Choroid plexus epithelial cell (primary cell): Measurements from ENCODE around the gene CYTL1.
"Not testable (repeated sequence)": the region's sequence is repeated elsewhere in the genome, so short reads cannot be mapped to it uniquely, and the experiment has no call there.

Experiments
- DNase-seq: peaks from one replicate; pipeline ENCODE4 v3.0.0-alpha.2; 2010; ENCODE audit warnings: low read depth
- H3K4me3 ChIP-seq: 2 replicates; pipeline ENCODE4 v1.5.1; 2011; ENCODE audit warnings: low read depth, mild to moderate bottlenecking, control low read depth, low read length, moderate library complexity
- TF ChIP-seq, protein P1 (sequence below): conservative IDR thresholded peaks from 2 replicates; pipeline ENCODE4 v1.5.1; 2011; ENCODE audit warnings: low read depth, mild to moderate bottlenecking, control low read depth, inconsistent platforms, low read length, moderate library complexity

The CYTL1 gene, protein sequence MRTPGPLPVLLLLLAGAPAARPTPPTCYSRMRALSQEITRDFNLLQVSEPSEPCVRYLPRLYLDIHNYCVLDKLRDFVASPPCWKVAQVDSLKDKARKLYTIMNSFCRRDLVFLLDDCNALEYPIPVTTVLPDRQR

DNA sequence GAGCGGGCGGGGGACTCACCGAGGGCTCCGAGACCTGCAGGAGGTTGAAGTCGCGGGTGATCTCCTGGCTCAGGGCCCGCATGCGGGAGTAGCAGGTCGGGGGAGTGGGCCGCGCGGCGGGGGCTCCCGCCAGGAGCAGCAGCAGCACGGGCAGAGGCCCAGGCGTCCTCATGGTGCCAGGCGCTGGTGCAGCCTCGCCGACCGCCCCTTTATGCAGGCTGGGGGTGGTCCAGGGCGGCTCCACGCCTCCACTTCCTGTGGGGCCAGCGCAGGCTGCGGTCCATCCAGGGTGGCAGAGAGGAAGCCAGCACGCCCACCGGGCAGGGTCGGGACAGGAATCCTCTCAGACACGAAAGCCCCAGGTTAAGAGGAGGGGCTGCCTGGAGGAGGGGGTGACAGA is at the start of gene CYTL1:
CYTL1 (minus strand) TSS at position 185 of the 400 bp plus-strand sequence; CDS start at position 172, 13 bp downstream.
- peak within 1 kb of the TSS; percentile 38 for H3K4me3 ChIP-seq
- TF ChIP-seq, protein P1, sequence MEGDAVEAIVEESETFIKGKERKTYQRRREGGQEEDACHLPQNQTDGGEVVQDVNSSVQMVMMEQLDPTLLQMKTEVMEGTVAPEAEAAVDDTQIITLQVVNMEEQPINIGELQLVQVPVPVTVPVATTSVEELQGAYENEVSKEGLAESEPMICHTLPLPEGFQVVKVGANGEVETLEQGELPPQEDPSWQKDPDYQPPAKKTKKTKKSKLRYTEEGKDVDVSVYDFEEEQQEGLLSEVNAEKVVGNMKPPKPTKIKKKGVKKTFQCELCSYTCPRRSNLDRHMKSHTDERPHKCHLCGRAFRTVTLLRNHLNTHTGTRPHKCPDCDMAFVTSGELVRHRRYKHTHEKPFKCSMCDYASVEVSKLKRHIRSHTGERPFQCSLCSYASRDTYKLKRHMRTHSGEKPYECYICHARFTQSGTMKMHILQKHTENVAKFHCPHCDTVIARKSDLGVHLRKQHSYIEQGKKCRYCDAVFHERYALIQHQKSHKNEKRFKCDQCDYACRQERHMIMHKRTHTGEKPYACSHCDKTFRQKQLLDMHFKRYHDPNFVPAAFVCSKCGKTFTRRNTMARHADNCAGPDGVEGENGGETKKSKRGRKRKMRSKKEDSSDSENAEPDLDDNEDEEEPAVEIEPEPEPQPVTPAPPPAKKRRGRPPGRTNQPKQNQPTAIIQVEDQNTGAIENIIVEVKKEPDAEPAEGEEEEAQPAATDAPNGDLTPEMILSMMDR = no peak
- DNase-seq = no peak

- no peak for DNase-seq
- TF ChIP-seq, protein P1 = no peak
- H3K4me3 ChIP-seq = no peak overlapping the region
These were observed 48.6 kb upstream of the CYTL1 start for GRCh38 chr4:5067908-5068307.

GRCh38 chr4:5066968-5067367 is 47.7 kb upstream of the CYTL1 start:
- not testable (repeated sequence) for DNase-seq, H3K4me3 ChIP-seq

DNA sequence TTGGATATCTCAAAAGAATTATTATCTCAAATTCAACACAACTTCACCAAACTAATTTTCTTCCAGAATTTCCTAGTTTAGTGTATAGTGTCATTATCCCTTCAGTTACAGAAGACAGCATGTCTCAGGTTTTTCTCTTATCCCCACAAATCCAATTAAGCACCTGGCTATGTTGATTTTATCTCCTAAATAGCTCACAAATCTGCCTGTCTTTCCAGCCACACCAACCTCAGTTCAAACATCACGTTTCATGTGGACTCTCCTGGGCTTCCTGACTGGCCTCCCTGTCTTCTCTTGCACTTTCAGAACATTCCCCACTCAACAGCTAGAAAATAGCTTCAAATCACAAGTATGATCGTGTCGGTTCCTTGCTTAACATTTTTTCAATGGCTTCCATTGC is 46.8 kb upstream of the CYTL1 start:
- DNase-seq = no peak
- TF ChIP-seq, protein P1 = no peak
- H3K4me3 ChIP-seq = no peak overlapping the region

- DNase-seq = no peak
- TF ChIP-seq, protein P1 = no peak
These were observed 36.2 kb upstream of the CYTL1 start for GRCh38 chr4:5055411-5055810.

GRCh38 chr4:5054532-5054931 is 35.3 kb upstream of the CYTL1 start:
- TF ChIP-seq, protein P1 = no peak
- no peak for DNase-seq
- H3K4me3 ChIP-seq = no peak overlapping the region

More at GRCh38 chr4:5055411-5055810, 36.2 kb upstream of the CYTL1 start:
- H3K4me3 ChIP-seq = no peak overlapping the region

- no peak overlapping the region for H3K4me3 ChIP-seq
- DNase-seq = no peak
- TF ChIP-seq, protein P1 = no peak
These were observed 33.6 kb upstream of the CYTL1 start for GRCh38 chr4:5052726-5053425.
